Measurements from ENCODE around the gene GSTM2. TPM values are rescaled to one million over a fixed set of nuclear protein-coding genes. Genes with fewer than 3 reads are reported as not detected.
"Not testable (repeated sequence)": the region's sequence is repeated elsewhere in the genome, so short reads cannot be mapped to it uniquely, and the experiment has no call there.

Gene GSTM2
- total RNA-seq, 4 donors from 2014 or later = 37.1 to 73.6 (median 62.3) TPM

DNA sequence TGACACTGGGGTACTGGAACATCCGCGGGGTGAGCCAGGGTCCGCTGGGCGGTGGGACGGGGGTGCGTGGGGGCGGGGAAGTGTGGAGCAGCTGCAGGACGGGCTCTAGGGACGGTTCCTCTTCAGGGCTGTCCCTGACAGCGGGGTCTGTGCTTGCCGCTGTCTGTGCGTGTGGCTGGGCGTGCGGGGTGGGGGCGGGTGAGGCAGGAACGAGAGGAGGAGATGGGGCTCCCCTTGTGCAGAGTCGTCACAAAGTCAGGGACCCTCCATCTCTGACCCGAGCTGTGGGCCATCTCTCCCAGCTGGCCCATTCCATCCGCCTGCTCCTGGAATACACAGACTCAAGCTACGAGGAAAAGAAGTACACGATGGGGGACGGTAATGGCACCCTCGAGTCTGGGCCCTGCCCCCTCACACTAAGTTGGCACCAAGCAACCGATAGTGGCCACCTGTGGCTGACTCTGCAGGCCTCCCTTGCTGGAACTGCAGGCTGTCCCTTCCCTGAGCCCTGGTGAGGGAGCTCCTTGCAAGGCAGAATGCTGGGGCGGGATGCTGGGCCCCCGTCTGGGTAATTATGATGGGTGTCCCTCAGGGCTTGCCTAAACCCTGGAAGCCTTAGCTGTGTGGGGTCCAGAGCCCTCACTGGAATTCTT, 392 bp downstream of the GSTM2 start:
- H3K4me1 ChIP-seq = peaks cover 4 to 6% of the 10 kb centered on the region in 2 donors
- H3K4me3 ChIP-seq (replicated peaks in 1 of 3) = peak overlapping the region in 1 of 3 donors; percentile 35
- H3K27ac ChIP-seq = peak overlapping the region; percentile 4 to 10 (median 6)
- H3K27me3 ChIP-seq = no peaks in the 10 kb centered on the region
- TF ChIP-seq CTCF (IDR thresholded peaks at IDR 0.05) = no peak
- no peak for TF ChIP-seq POLR2A (IDR thresholded peaks at IDR 0.05)
- 12 to 13% methylated on average over 15 to 21 of the region's 26 CpGs for WGBS, 2 donors
- H3K9me3 ChIP-seq = no peaks in the 10 kb centered on the region
- intact Hi-C loops (cut with DNase I) = no loop called here
- DNase-seq = peak in 1 of 2 donors; percentile 21
- peaks cover 0 to 3% of the 10 kb centered on the region in 2 donors for H3K36me3 ChIP-seq

- H3K4me3 ChIP-seq (replicated peaks in 1 of 3) = no peak overlapping the region
- no peak overlapping the region for H3K27ac ChIP-seq
These were observed 1.5 kb downstream of the GSTM2 start for GRCh38 chr1:109669246-109669948.

DNA sequence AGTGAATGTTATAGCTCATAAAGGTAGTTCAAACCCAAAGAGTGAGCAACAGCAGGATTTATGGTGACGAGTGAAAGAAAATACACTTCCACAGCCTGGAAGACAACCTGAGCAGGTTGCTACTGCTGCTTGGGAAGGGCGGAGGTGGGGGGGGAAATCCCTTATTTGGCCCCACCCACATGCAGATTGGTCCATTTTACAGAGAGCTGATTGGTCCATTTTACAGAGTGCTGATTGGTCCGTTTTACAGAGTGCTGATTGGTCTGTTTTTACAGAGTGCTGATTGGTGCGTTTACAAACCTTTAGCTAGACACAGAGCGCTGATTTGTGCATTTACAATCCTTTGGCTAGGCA, 2.1 kb downstream of the GSTM2 start:
- intact Hi-C loops (cut with DNase I); H3K4me1 ChIP-seq; H3K36me3 ChIP-seq; H3K4me3 ChIP-seq (replicated peaks in 1 of 3); H3K9me3 ChIP-seq; H3K27me3 ChIP-seq; DNase-seq; H3K27ac ChIP-seq: not testable (repeated sequence)
- WGBS, 2 donors = 92 to 95% methylated on average over 4 of the region's 5 CpGs

More at GRCh38 chr1:109669246-109669948, 1.5 kb downstream of the GSTM2 start:
- WGBS, 2 donors = 96 to 97% methylated on average over 21 to 22 of the region's 22 CpGs
- no peak for DNase-seq
- intact Hi-C loops (cut with DNase I) = no loop called here
- Histone ChIP-seq H3K27me3 (no peaks in the 10 kb centered on the region), H3K9me3 (no peaks in the 10 kb centered on the region), H3K36me3 (peaks cover 0 to 9% of the 10 kb centered on the region in 2 donors), H3K4me1 (peaks cover 4 to 6% of the 10 kb centered on the region in 2 donors)
- TF ChIP-seq POLR2A (IDR thresholded peaks at IDR 0.05) (no peak), CTCF (IDR thresholded peaks at IDR 0.05) (no peak)

DNA sequence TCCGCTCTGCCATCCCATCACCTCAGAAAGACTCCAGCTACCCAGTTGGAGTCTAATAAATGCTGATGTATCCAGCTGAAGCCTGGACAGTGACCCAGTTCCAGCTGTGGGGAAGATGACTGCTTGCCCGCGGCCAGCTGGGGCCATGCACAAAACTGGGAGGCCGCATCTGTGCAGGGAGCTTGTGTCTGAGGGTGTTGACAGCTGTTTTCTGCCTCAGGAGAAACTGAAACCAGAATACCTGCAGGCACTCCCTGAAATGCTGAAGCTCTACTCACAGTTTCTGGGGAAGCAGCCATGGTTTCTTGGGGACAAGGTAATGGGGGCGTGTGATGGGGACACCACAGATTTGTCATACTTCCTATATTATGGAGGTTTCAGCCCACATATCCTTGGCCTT, 3.2 kb downstream of the GSTM2 start:
- intact Hi-C loops (cut with DNase I) = no loop called here
- no peak overlapping the region for H3K27ac ChIP-seq
- H3K4me3 ChIP-seq (replicated peaks in 1 of 3) = no peak overlapping the region
- H3K9me3 ChIP-seq = no peaks in the 10 kb centered on the region
- H3K27me3 ChIP-seq = no peaks in the 10 kb centered on the region
- no peak for DNase-seq
- TF ChIP-seq POLR2A (IDR thresholded peaks at IDR 0.05) = no peak
- peaks cover 0 to 9% of the 10 kb centered on the region in 2 donors for H3K36me3 ChIP-seq
- 86 to 92% methylated on average over 5 of the region's 5 CpGs for WGBS, 2 donors
- H3K4me1 ChIP-seq = peaks cover 4 to 6% of the 10 kb centered on the region in 2 donors

GRCh38 chr1:109673861-109674260, 6.0 kb downstream of the GSTM2 start:
- 94 to 95% methylated on average over 2 of the region's 2 CpGs for WGBS, 2 donors
- H3K36me3 ChIP-seq; H3K4me1 ChIP-seq; DNase-seq; H3K9me3 ChIP-seq; intact Hi-C loops (cut with DNase I); H3K27ac ChIP-seq; H3K27me3 ChIP-seq; H3K4me3 ChIP-seq (replicated peaks in 1 of 3): not testable (repeated sequence)

DNA sequence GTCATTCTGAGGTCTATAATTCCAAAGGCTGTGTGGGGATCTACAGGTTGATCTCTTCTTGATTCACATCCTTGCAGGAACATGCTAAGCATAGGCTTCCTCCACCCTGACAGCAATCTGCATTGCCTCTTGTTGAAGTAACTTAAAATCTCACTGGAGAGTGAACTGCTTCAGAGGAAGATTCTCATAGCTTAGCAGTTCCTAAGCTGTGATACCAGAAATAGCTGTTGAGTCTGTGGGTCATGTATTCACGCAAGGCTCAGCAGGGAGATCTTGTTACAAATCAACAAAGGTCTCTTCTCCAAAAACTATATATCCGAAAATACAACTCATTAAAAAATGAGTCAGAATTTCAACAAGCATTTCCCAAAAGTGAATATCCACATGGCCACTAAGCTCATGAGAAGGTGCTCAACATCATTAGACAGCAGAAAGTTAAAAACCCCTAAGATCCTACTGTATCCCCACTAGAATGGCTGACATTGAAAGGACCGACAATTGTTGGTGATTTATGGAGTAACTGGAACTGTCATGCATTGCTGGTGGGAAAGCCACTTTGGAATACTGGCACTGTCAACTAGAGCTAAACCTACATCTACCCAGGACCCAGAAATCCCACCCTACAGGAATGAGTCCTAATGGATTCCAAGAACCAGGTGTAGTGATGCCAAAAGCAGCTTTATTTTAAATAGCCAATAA, 9.0 kb downstream of the GSTM2 start:
- H3K36me3 ChIP-seq; H3K9me3 ChIP-seq; H3K4me1 ChIP-seq; H3K27me3 ChIP-seq; intact Hi-C loops (cut with DNase I); H3K4me3 ChIP-seq (replicated peaks in 1 of 3); DNase-seq; H3K27ac ChIP-seq: not testable (repeated sequence)
- WGBS, 2 donors = 87 to 90% methylated on average over 3 of the region's 3 CpGs

GRCh38 chr1:109677459-109677858, 9.6 kb downstream of the GSTM2 start:
- Histone ChIP-seq H3K27me3 (no peaks in the 10 kb centered on the region), H3K4me1 (no peaks in the 10 kb centered on the region), H3K36me3 (peaks cover 0 to 9% of the 10 kb centered on the region in 2 donors), H3K4me3 (replicated peaks in 1 of 3) (no peak overlapping the region), H3K9me3 (no peaks in the 10 kb centered on the region), H3K27ac (no peak overlapping the region)
- TF ChIP-seq POLR2A (IDR thresholded peaks at IDR 0.05) = no peak
- TF ChIP-seq CTCF (IDR thresholded peaks at IDR 0.05) = no peak
- no peak for DNase-seq
- intact Hi-C loops (cut with DNase I) = no loop called here
- WGBS, 2 donors = 80% methylated on average over 3 of the region's 3 CpGs

- WGBS, 2 donors = 90% methylated on average over 2 of the region's 2 CpGs
- H3K4me1 ChIP-seq; H3K4me3 ChIP-seq (replicated peaks in 1 of 3); H3K9me3 ChIP-seq; H3K27me3 ChIP-seq; H3K36me3 ChIP-seq; intact Hi-C loops (cut with DNase I); DNase-seq; H3K27ac ChIP-seq: not testable (repeated sequence)
These were observed 10.8 kb downstream of the GSTM2 start for GRCh38 chr1:109678637-109679036.

DNA sequence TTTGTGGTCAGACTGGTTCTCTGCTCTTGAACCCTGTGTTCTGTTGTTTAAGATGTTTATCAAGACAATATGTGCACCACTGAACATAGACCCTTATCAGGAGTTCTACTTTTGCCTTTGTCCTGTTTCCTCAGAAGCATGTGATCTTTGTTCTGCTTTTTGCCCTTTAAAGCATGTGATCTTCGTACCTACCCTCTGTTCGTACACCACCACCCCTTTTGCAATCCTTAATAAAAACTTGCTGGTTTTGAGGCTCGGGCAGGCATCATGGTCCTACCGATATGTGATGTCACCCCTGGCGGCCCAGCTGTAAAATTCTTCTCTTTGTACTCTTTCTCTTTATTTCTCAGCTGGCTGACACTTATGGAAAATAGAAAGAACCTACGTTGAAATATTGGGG, 16.9 kb downstream of the GSTM2 start:
- H3K27ac ChIP-seq; H3K36me3 ChIP-seq; H3K4me3 ChIP-seq (replicated peaks in 1 of 3); H3K9me3 ChIP-seq; H3K4me1 ChIP-seq; DNase-seq; H3K27me3 ChIP-seq; intact Hi-C loops (cut with DNase I): not testable (repeated sequence)
- whole genome bisulfite sequencing, 2 donors = no CpG with 5 or more reads among the region's 6 CpGs
